ENCODE results near the gene NFE2.
"Not testable (repeated sequence)": the region's sequence is repeated elsewhere in the genome, so short reads cannot be mapped to it uniquely, and the experiment has no call there.

NFE2 gene

DNA sequence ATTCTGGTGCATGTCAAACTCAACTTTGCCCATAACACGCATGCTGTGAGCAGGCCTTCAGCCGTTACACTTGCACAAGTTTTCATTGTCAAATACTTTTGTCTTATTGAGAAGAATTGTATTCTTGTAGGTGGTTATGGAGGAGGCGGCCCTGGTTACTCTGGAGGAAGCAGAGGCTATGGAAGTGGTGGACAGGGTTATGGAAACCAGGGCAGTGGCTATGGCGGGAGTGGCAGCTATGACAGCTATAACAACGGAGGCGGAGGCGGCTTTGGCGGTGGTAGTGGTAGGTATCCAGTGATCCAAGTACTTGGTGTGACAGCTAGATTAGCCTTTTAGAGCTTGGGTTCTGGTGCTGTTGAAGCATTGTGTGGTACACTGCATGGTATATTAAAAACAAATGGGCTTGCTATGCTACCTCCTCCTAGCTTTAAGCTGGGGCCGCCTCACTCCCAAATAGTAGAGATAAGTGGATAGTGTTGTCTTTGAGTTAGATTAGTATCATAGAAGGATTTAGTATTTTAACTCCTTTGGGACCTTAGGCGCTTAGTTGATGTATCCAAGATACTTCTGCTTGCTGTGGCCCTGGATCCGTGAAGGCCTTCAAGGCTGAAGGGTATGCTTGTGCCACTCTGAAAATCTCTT lies 17.7 kb downstream of the NFE2 start:
- Histone ChIP-seq H3K4me1 (peaks cover 23% of the 10 kb centered on the region), H2AFZ (no peak overlapping the region), H3K36me3 (ENCODE audit: control insufficient read depth, insufficient read depth, low read length) (no peaks in the 10 kb centered on the region), H3K4me2 (ENCODE audit: low read length) (peak overlapping the region; percentile 6), H3K9me3 (ENCODE audit: control insufficient read depth, low read length) (no peaks in the 10 kb centered on the region), H3K9ac (no peak overlapping the region), H3K27ac (no peak overlapping the region), H3K79me2 (peaks cover 15% of the 10 kb centered on the region), H3K27me3 (ENCODE audit: control insufficient read depth, insufficient read depth, low read length) (no peaks in the 10 kb centered on the region), H3K4me3 (ENCODE audit: low read depth, low read length) (no peak overlapping the region)
- TF ChIP-seq, protein P1, sequence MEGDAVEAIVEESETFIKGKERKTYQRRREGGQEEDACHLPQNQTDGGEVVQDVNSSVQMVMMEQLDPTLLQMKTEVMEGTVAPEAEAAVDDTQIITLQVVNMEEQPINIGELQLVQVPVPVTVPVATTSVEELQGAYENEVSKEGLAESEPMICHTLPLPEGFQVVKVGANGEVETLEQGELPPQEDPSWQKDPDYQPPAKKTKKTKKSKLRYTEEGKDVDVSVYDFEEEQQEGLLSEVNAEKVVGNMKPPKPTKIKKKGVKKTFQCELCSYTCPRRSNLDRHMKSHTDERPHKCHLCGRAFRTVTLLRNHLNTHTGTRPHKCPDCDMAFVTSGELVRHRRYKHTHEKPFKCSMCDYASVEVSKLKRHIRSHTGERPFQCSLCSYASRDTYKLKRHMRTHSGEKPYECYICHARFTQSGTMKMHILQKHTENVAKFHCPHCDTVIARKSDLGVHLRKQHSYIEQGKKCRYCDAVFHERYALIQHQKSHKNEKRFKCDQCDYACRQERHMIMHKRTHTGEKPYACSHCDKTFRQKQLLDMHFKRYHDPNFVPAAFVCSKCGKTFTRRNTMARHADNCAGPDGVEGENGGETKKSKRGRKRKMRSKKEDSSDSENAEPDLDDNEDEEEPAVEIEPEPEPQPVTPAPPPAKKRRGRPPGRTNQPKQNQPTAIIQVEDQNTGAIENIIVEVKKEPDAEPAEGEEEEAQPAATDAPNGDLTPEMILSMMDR (IDR thresholded peaks at IDR 0.05) = no peak

DNA sequence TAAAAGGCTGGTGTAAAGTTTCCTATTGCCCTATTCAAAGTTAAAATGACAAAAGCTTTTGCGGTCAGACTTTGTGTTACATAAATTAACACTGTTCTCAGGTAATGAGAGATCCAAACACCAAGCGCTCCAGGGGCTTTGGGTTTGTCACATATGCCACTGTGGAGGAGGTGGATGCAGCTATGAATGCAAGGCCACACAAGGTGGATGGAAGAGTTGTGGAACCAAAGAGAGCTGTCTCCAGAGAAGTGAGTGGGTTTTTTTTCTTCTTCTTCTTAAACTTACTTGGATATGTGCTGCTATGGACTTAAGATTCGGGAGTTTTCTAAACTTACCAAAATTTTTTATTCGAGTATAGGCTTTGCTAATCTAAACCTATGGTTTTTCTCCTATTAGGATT lies 19.1 kb downstream of the NFE2 start:
- H2AFZ ChIP-seq = not testable (repeated sequence)

DNA sequence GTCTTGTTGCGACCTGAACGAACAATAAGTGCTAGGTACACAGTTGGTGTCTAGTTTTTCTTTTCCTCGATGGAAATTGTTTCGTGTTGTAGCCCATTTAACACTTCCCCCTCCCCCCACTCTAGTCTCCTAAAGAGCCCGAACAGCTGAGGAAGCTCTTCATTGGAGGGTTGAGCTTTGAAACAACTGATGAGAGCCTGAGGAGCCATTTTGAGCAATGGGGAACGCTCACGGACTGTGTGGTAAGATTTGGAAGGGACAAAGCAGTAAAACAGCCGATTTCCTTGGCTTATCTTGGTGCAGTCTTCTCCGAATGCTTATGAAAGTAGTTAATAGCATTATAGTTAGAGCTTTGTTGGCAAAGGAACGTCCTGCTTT lies 19.6 kb downstream of the NFE2 start:
- Histone ChIP-seq H3K4me3 (ENCODE audit: low read depth, low read length) (peak overlapping the region; percentile 95), H3K4me2 (ENCODE audit: low read length) (peak overlapping the region; percentile 81), H3K27ac (peak overlapping the region; percentile 93), H3K79me2 (peaks cover 26% of the 10 kb centered on the region), H2AFZ (peak overlapping the region; percentile 54), H3K9ac (peak overlapping the region; percentile 28), H3K4me1 (peaks cover 24% of the 10 kb centered on the region)
- H3K36me3 ChIP-seq (ENCODE audit: control insufficient read depth, insufficient read depth, low read length); H3K27me3 ChIP-seq (ENCODE audit: control insufficient read depth, insufficient read depth, low read length); H3K9me3 ChIP-seq (ENCODE audit: control insufficient read depth, low read length): not testable (repeated sequence)

More for the DNA sequence above, 19.1 kb downstream of the NFE2 start:
- not testable (repeated sequence) for H3K9ac ChIP-seq; H3K36me3 ChIP-seq (ENCODE audit: control insufficient read depth, insufficient read depth, low read length); H3K9me3 ChIP-seq (ENCODE audit: control insufficient read depth, low read length); H3K27me3 ChIP-seq (ENCODE audit: control insufficient read depth, insufficient read depth, low read length)
- Histone ChIP-seq H3K27ac (peak overlapping the region; percentile 93), H3K4me1 (peaks cover 26% of the 10 kb centered on the region), H3K79me2 (peaks cover 23% of the 10 kb centered on the region), H3K4me3 (ENCODE audit: low read depth, low read length) (peak overlapping the region; percentile 95), H3K4me2 (ENCODE audit: low read length) (peak overlapping the region; percentile 81)

DNA sequence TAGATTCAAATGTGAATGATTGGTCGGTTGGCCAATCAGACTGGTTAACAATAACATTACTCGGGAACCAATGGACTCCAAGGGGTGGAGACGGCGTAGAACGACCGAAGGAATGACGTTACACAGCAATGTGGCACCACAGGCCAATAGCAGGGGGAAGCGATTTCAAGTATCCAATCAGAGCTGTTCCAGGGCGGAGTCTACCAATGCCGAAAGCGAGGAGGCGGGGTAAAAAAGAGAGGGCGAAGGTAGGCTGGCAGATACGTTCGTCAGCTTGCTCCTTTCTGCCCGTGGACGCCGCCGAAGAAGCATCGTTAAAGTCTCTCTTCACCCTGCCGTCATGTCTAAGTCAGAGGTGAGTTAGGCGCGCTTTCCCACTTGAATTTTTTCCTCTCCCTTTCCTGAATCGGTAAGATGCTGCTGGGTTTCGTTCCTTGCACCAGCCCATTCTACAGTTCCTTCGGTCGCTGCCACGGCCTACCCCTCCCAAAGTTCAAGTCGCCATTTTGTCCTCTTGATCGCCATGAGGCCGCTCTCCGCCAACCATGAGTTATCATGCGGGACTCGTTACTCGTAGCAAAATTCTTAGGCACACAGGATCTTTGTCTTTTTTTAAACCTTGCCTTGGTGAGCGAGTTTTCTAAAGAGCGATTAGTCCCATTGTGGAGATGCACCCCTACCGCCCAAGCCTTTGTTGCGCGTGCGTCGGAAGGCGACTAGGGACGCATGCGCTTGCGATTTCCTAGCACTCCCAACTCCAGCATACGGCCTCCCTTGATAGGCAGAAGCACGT lies 20.2 kb downstream of the NFE2 start, which contains the start of gene HNRNPA1:
HNRNPA1 (plus strand) TSS at position 259 of the 793 bp plus-strand sequence; CDS start at position 341, 82 bp downstream.
- no peaks in the 10 kb centered on the region for H3K27me3 ChIP-seq (ENCODE audit: control insufficient read depth, insufficient read depth, low read length)
- H3K4me3 ChIP-seq (ENCODE audit: low read depth, low read length) = peak within 1 kb of the TSS; percentile 95
- H3K36me3 ChIP-seq (ENCODE audit: control insufficient read depth, insufficient read depth, low read length) = no peaks in the 10 kb centered on the region
- TF ChIP-seq, protein P1 (IDR thresholded peaks at IDR 0.05) = no peak
- peak within 1 kb of the TSS; percentile 28 for H3K9ac ChIP-seq
- peaks cover 28% of the 10 kb centered on the region for H3K79me2 ChIP-seq
- H2AFZ ChIP-seq = peak within 1 kb of the TSS; percentile 75
- H3K27ac ChIP-seq = peak within 1 kb of the TSS; percentile 93
- peaks cover 20% of the 10 kb centered on the region for H3K4me1 ChIP-seq
- H3K4me2 ChIP-seq (ENCODE audit: low read length) = peak within 1 kb of the TSS; percentile 81
- H3K9me3 ChIP-seq (ENCODE audit: control insufficient read depth, low read length) = no peaks in the 10 kb centered on the region

DNA sequence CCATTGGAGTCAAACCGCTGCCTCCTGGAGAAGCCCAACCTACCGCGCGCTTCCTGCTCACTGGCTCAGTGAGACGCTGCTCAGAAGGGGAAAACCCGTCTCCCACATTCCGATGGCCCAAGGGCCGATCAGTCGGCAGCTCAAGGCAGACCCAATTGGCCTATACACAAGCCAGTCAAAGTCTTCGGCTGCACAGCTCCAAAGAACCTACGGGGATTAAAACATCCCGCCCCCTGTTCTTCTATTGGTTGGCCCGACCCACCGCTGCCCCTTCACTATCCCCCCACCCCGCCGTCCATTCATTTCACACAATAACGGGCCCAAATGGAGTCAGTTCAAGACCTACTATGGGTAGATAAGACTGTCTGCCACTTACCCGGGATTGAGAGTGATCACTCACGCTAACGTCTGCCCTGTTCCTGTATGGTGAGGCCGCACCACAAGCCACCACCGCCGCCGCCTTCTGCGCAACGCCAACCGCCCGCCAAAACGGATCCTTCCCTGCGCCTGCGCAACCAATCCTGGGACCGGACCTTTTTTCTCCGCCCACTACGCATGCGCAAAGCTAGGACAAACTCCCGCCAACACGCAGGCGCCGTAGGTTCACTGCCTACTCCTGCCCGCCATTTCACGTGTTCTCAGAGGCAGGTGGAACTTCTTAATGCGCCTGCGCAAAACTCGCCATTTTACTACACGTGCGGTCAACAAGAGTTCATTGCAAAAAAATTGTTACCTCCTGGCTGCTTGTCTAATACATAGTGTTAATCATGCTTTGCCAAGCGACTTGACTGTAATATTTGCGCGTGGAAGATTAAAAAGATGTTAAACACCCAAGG lies 21.0 kb downstream of the NFE2 start, which contains the start of gene CBX5:
CBX5 (minus strand) TSS at position 491 of the 836 bp plus-strand sequence. CDS start 22,472 bp downstream, outside the sequence.
- TF ChIP-seq, protein P1 (IDR thresholded peaks at IDR 0.05) = no peak
- Histone ChIP-seq H3K4me3 (ENCODE audit: low read depth, low read length) (peak within 1 kb of the TSS; percentile 95), H3K9ac (peak within 1 kb of the TSS; percentile 28), H3K79me2 (peaks cover 29% of the 10 kb centered on the region), H3K4me1 (peaks cover 20% of the 10 kb centered on the region), H2AFZ (peak within 1 kb of the TSS; percentile 75), H3K36me3 (ENCODE audit: control insufficient read depth, insufficient read depth, low read length) (no peaks in the 10 kb centered on the region), H3K4me2 (ENCODE audit: low read length) (peak within 1 kb of the TSS; percentile 81), H3K27ac (peak within 1 kb of the TSS; percentile 93), H3K9me3 (ENCODE audit: control insufficient read depth, low read length) (no peaks in the 10 kb centered on the region), H3K27me3 (ENCODE audit: control insufficient read depth, insufficient read depth, low read length) (no peaks in the 10 kb centered on the region)
